ENCODE measurements around the gene ADAMTS9. TPM values are rescaled to one million over a fixed set of nuclear protein-coding genes. Genes with fewer than 3 reads are reported as not detected.

Gene ADAMTS9
- total and polyA plus RNA-seq, 12 donors = 9.7 to 102 (median 18.6) TPM

- no peaks in the 10 kb centered on the region for H3K27me3 ChIP-seq
- H3K9me3 ChIP-seq = no peaks in the 10 kb centered on the region
- H3K4me3 ChIP-seq = no peak overlapping the region
- H3K27ac ChIP-seq = peak overlapping the region in 4 of 10 donors; percentile 9 to 31 (median 23)
- WGBS, 2 donors = 61 to 62% methylated on average over 3 of the region's 3 CpGs
- no peak for TF ChIP-seq CTCF (IDR thresholded peaks at IDR 0.05)
- H3K4me1 ChIP-seq = peaks cover 0 to 17% (median 0%) of the 10 kb centered on the region in 9 donors
- intact Hi-C loops (cut with DNase I) = no loop called here
- DNase-seq = no peak
- ATAC-seq = no peak
- peaks cover 0 to 92% (median 9%) of the 10 kb centered on the region in 9 donors for H3K36me3 ChIP-seq
Observed at GRCh38 chr3:64638511-64638910, 49.3 kb downstream of the ADAMTS9 start.

GRCh38 chr3:64634417-64634816 lies 53.4 kb downstream of the ADAMTS9 start:
- no peak for TF ChIP-seq CTCF (IDR thresholded peaks at IDR 0.05)
- DNase-seq = peak in 1 of 2 donors; percentile 21
- Histone ChIP-seq H3K27ac (peak overlapping the region in 5 of 10 donors; percentile 33 to 62 (median 47)), H3K9me3 (no peaks in the 10 kb centered on the region), H3K27me3 (no peaks in the 10 kb centered on the region), H3K4me3 (no peak overlapping the region), H3K4me1 (peaks cover 0 to 10% (median 0%) of the 10 kb centered on the region in 9 donors), H3K36me3 (peaks cover 0 to 98% (median 26%) of the 10 kb centered on the region in 9 donors)
- intact Hi-C loops (cut with DNase I) = no loop called here
- peak in 5 of 8 donors; percentile 54 to 80 (median 68) for ATAC-seq
- WGBS, 2 donors = 59 to 62% methylated on average over 6 of the region's 6 CpGs

- WGBS, 2 donors = 94 to 98% methylated on average over 1 of the region's 1 CpG
- no peak for ATAC-seq
- no peak for DNase-seq
- Histone ChIP-seq H3K9me3 (no peaks in the 10 kb centered on the region), H3K4me1 (peaks cover 0 to 11% (median 0%) of the 10 kb centered on the region in 9 donors), H3K4me3 (no peak overlapping the region), H3K27ac (no peak overlapping the region), H3K27me3 (no peaks in the 10 kb centered on the region), H3K36me3 (peaks cover 0 to 97% (median 46%) of the 10 kb centered on the region in 9 donors)
- no peak for TF ChIP-seq CTCF (IDR thresholded peaks at IDR 0.05)
- intact Hi-C loops (cut with DNase I) = no loop called here
Observed at GRCh38 chr3:64631951-64632350, 55.8 kb downstream of the ADAMTS9 start.

- 80 to 82% methylated on average over 7 of the region's 7 CpGs for WGBS, 2 donors
- peaks cover 0 to 99% (median 44%) of the 10 kb centered on the region in 9 donors for H3K36me3 ChIP-seq
- no peak overlapping the region for H3K27ac ChIP-seq
- no peaks in the 10 kb centered on the region for H3K27me3 ChIP-seq
- H3K9me3 ChIP-seq = no peaks in the 10 kb centered on the region
- intact Hi-C loops (cut with DNase I) = no loop called here
- DNase-seq (no peak), ATAC-seq (no peak)
- no peak for TF ChIP-seq CTCF (IDR thresholded peaks at IDR 0.05)
- peaks cover 0 to 5% (median 0%) of the 10 kb centered on the region in 9 donors for H3K4me1 ChIP-seq
- H3K4me3 ChIP-seq = no peak overlapping the region
Observed at GRCh38 chr3:64627471-64628321, 60.1 kb downstream of the ADAMTS9 start.
